NCI-H187 (cell line): ENCODE measurements around the gene URAD.
A peak's percentile ranks its signal among the peaks of the same experiment; 100 is the strongest.
"Not testable (repeated sequence)": the region's sequence is repeated elsewhere in the genome, so short reads cannot be mapped to it uniquely, and the experiment has no call there.

Source experiments
- DNase-seq, 2 experiments: peaks; one replicate each; lab custom pipeline; 2025; lab: John Stamatoyannopoulos, UW

URAD gene

GRCh38 chr13:27988520-27988919 is at the start of gene URAD:
URAD (minus strand) TSS chr13:27988693; CDS start chr13:27988637, 56 bp downstream.
- DNase-seq = no peak

GRCh38 chr13:28037399-28037798 is 48.9 kb upstream of the URAD start:
- no peak for DNase-seq

- peak; percentile 3 to 17 for DNase-seq
These were observed 46.8 kb upstream of the URAD start for GRCh38 chr13:28035146-28035782.

- no peak for DNase-seq
These were observed 45.6 kb upstream of the URAD start for GRCh38 chr13:28033894-28034655.

GRCh38 chr13:28032438-28032837 is 43.9 kb upstream of the URAD start:
- DNase-seq = not testable (repeated sequence)

- DNase-seq = no peak
These were observed 43.4 kb upstream of the URAD start for GRCh38 chr13:28031896-28032288.

GRCh38 chr13:28031220-28031895 is 42.9 kb upstream of the URAD start:
- no peak for DNase-seq

- DNase-seq = no peak
These were observed 39.3 kb upstream of the URAD start for GRCh38 chr13:28027607-28028364.

GRCh38 chr13:28027071-28027470 is 38.6 kb upstream of the URAD start:
- DNase-seq = no peak

GRCh38 chr13:28026508-28026907 is 38.0 kb upstream of the URAD start:
- DNase-seq = no peak

GRCh38 chr13:28022848-28023518 is 34.5 kb upstream of the URAD start:
- DNase-seq = no peak

GRCh38 chr13:28014301-28014700 is 25.8 kb upstream of the URAD start:
- no peak for DNase-seq

GRCh38 chr13:28013482-28013881 is 25.0 kb upstream of the URAD start:
- no peak for DNase-seq

GRCh38 chr13:28012896-28013295 is 24.4 kb upstream of the URAD start:
- DNase-seq = no peak

- DNase-seq = no peak
These were observed 23.9 kb upstream of the URAD start for GRCh38 chr13:28012383-28012782.

- no peak for DNase-seq
These were observed 21.6 kb upstream of the URAD start for GRCh38 chr13:28010046-28010445.

GRCh38 chr13:28005016-28005415 is 16.5 kb upstream of the URAD start:
- DNase-seq = not testable (repeated sequence)

- no peak for DNase-seq
These were observed 14.6 kb upstream of the URAD start for GRCh38 chr13:28002886-28003698.

- DNase-seq = no peak
These were observed 13.5 kb upstream of the URAD start for GRCh38 chr13:28001837-28002473.

GRCh38 chr13:28001049-28001448 is 12.6 kb upstream of the URAD start:
- no peak for DNase-seq
